Activated CD4-positive, CD25-positive, alpha-beta regulatory T cell treated with anti-CD3 and anti-CD28 coated beads, Interleukin-2, amount 50 U/mL, for 24 hours (primary cell): Measurements from ENCODE around the gene AGBL1.
A peak's percentile ranks its signal among the peaks of the same experiment; 100 is the strongest.

Experiments
- ATAC-seq, 2 donors: fragments of 150-1000 bp; cut with Tn5 transposase; one replicate each; pipeline ENCODE4 v1.10.0; 2021; ENCODE audit warnings: mild to moderate bottlenecking in 1 of 2, moderate library complexity in 1 of 2

The AGBL1 gene

DNA sequence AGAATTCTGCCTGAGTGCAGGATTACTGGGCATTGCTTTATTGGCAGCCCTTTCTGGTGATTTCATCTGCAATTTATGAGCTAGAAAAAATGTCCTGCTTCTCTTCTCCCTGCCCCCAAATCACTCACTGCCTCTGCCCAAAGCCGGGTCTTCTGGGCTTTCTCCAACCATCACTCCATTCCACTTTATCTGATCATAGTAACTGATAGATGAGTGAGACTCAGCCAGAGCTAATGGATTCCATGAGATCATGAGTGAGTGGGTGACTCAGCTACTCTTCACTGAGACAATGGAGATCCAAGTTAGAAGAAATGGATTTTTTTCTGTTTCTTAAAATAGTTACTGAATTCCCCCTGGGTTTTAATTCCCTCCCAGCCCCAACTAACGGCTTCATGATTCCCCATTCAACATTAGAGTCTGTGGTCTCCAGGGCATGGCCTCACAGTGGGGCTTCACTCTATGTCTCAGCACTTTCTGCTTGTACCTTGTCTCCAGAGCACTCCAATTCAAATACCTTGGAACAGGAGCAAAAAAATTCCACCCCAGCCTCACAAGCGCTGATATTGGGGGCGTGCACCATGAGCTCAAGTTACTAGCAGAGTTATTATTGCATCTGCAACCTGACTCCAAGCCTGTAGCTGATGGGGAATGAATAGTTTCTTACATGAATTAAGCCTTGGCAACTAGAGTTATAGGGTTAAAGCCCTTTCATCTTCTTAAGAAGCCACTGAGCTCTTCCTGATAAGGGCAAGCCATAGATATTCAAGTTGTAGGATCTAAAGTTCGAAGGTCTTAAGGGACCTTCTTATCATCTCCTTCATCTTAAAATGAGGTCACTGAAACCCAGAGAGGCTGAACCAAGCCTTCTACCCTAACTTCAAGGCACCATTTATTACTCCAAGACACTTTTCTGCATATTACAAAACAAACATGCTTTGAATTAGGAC is 85.9 kb downstream of the AGBL1 start:
- ATAC-seq, result no peak

DNA sequence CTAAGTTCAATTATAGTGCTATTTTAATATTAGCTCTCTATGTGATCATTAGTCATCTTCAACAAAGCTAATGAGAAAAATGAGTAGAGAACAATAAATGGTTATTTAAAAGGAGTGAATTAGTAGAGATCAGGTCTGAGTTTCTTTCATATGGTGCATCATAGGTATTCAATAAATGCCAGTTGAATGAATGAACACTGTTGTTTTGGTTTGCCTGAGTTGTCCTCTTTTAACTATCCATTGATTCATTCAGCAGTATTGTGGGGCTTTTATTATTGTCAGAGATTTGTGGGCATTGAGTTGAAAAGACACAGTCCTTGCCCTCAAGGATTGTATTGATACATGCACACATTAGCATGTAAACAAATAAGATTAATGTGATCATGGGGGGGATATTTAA is 88.2 kb downstream of the AGBL1 start:
- no peak for ATAC-seq

DNA sequence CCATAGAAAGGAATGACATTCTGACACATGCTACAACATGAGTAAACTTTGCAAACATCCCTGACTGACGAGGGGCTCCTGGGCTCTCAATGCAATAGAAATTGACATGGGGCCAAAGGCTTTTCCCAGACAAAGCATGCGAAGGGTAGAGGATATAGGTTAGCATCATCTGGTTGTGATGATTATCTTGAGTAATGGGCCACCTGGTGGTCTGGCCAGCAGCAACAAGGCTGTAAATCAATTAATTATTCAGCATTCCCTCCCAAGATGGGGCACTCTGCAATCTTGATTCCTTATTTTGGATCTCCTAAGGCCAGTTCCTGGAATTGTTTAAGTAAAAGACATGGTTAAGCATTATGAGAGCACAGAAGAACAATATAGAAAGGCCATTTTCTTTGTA is 99.2 kb downstream of the AGBL1 start:
- no peak for ATAC-seq

DNA sequence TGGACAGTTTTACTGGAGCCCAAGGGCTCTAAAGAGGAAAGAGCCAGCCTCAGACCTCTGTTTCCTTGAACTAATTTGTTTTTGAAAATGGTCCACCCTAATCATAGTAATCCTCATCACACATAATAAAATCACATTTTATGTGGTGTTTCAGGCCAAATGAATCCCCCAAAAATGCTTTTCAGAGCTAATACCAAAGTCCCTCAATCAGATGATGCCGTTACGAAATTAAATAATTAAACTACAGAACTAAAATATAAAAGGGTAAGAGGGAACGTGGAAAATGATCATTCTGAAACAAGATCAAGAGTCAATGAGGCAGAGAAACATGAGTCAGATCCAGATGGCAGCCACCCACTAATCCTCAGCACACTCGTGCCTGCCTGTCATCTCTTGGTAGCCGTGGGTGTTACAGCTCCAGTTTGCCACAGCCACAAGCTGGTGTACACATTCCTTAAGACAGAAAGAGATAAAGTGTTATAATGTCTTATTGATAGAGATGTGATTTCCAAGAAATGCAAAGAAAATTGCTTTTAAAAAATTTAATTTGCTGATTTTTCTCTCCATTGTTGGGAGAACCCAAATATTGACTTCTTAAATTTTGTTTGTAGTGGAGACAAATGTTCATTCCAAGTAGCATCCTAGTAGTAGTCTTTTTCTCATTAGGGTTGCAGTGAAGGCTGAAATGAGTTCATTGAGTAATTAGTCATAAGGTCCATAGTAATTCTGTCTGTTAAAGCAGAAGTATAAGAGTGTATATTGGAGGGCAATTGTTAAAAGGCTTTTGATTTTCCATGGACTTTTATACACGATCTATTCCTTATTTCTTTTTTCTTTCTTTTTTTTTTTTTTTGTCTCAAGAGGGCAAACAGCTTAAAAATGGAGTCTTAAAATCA is 104.2 kb downstream of the AGBL1 start:
- ATAC-seq, result peak in 1 of 2 donors; percentile 49

DNA sequence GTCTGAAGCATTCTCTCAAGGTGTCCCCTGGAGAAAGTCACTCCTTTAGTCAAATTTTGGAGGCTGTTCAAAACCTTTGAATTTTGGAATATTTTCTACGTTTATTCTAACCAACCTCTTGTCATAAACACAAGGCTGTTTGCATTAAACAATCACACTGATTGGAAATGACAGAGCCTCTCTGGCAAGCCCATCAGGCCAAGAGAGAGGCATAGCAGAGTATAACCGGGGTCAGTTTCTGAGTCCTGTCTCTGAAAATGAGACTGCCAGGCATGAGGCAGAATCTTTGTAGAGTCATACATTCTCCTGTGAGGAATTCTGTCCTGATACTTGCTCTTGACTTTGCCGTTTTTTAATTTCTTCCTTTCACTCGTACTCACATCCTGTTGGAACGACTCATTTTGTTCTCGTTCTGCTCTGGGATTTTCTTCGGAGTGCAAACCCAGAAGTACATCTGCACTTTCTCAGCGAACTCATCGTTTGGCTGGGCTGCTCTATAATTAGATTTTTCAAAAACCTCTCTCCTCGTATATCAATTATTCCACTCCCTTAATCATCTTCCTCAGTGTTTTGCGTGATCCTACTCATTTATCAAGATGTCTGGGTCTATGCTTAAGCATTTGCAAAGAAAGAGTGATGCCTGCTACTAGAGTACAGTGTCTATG is 114.2 kb downstream of the AGBL1 start:
- no peak for ATAC-seq

DNA sequence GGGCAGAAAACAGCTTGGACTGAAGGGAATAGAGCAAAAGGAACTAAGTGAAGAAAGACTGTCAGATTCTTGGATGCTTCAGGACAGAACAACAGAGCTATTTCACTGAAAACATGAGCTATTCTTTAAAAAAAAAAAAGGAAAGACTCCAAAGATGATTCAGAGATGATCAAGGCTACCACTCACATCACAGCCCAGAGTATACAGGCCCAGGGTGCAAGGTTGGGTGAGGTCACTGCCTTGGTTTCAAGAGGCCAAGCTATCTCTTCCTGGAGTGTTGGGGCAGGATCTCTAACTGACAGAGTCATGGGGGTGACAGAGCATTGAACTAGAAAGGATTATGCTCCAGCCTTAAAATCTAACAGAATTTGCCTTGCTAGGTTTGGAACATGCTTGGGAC is 118.1 kb downstream of the AGBL1 start:
- ATAC-seq, result no peak

DNA sequence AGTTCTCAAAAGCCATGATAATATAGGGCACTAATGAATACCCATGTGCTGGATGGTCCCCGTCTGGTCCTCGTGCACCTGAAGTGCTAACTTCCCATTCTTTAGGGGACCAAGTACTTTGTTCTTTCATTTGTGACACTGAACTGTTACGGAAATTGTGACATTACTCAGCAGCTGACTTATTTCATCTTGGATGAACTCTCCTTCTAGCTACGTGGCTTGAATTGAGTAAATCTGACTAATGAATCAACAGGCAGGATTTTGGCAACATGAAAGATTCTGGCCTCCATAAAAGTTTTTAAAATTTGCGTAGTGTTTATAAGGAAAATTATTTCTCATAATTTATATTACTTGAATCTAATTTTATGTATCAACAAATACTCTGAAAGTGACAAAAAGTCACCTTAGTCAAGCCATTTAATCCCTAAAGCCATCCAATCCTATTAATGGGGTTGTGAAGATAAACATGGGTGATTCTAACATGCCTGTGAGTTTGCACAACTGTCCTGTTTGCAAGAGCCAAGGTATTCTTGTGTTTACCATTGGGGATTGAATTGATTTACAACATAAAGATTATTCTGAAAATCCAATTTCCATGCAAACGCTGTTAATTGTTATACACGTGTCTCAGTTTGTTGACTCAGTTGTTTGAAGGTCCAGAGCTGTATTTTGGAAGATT is 119.9 kb downstream of the AGBL1 start:
- no peak for ATAC-seq

DNA sequence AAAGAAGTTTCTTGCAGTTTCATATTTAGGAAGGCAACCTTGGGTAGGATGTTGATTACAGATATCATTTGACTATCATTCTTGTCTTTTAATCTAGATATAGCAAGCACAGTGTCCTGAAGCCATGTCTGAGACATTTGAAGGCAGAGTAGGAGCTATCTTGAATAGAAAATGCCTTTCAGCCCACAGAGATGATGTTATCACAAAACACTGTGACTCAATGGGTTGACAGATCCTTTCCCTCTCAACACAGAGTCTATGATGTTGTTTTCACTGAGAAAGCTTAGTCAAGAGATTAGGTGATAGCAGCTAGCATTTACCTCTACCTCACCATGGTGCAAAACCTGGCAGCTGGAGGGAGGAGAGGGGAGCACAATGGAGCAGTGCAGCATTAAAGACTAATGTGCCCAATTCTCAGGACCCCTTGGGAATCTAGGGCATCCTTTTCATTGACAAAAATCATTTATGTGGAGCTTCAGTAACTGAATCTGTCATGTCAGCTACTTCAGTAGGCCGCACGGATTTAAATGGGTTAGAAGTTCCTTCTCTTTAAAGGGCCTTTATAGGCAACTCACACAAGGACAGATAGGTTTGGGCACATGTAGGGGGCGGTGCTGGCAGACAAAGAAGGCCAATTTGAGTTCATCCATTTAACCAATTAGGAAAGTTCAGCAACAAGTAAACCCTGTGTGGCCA is 121.8 kb downstream of the AGBL1 start:
- no peak for ATAC-seq

DNA sequence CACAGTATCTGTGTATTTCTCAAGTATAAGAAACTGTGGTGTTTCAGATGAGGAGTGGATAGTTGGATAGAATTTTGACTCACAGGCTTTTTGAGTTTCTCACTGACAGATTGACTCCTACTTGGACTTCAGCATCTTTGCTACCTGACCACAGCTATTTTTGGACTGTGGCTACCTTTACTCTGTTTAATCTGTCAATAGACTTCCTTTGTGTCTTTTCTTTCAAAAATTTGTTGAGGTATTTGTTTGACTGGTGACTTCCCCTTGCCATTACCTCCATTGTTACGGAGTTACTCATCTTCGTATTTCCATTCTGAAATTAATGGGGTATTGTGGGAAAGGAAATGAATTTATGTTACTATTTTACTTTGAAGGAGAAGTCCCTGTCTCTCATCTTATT is 123.8 kb downstream of the AGBL1 start:
- ATAC-seq, result no peak

DNA sequence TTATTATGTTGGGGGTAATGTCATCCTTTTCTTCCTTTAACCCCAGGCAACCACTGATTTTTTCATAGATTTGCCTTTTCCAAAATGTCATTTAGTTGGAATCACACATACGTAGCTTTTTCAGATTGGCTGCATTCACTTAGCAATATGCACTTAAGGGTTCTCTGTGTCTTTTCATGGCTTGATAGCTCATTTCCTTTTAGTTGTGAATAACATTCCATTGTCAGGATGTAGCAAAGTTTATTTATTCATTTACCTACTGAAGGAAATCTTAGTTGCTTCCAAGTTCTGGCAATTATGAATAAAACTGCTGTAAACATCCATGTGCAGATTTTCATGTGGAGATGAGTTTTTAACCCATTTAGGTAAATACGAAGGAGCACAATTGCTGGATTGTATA is 125.4 kb downstream of the AGBL1 start:
- no peak for ATAC-seq

DNA sequence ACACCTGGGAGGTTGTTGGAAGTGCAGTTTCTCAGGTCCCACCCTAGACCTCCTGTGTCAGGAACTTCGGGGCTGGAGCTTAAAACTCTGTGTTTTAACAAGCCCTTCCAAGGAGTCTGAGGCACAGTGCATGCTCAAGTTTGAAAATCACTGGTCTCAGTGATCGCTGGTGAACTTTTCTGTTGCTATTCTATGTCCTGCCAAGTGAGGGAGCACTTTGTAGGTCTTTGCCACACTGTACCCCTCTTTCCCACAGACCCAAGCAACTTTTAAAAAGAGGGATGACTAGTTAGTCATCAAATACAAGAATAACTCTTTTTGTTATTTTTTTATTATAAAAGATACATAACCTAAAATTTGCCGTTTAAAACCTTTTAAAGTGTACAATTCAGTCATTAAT is 133.7 kb downstream of the AGBL1 start:
- no peak for ATAC-seq

DNA sequence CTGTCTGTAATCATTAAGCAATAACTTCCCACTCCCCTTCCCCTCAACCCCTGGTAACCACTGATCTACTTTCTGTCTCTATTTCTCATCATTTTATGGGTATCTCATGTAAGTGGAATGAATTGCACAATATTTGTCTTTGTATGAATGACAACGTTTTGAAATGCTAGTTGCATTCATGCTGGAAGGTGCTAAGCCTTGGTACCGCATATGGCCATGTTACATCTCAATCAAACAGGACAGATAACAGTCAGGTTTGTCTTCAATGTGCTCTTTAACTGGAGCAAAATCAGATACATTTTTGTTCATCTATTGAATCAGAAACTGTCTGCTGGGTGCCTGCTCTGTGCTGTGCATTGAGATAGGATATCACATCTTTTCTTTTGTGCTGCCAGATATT is 134.2 kb downstream of the AGBL1 start:
- no peak for ATAC-seq

DNA sequence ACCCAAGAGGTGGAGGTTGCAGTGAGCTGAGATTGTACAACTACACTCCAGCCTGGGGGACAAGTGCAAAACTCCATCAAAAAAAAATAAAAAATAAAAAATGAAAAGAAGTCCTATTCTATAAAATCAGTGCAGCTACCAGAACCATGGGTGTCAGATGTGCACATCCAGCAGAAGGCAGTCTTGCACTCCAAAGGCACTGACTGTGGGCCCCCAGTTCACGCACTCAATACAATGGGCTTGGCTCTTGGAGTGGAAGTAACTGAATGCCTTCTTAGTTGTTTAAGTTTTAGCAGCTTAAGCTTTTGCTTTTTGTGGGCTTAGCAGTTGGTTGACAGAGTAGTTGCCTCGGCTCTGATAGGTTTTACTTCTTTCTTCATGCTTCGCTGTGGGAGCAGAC is 141.4 kb downstream of the AGBL1 start:
- ATAC-seq, result no peak

DNA sequence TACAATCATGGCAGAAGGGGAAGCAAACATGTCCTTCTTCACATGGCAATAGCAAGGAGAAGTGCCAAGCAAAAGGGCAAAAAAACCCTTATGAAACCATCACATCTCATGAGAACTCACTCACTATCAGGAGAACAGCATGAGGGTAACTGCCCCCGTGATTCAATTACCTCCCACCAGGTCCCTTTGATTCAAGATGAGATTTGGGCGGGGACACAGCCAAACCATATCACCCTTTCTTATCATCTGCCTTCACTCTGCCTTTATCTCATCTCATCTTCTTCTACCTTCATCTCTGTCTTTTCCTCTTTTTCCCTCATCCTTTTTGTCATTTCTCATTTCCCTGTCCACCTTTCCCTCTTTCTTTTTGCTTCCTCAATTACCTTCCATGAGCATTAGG is 149.6 kb downstream of the AGBL1 start:
- no peak for ATAC-seq

DNA sequence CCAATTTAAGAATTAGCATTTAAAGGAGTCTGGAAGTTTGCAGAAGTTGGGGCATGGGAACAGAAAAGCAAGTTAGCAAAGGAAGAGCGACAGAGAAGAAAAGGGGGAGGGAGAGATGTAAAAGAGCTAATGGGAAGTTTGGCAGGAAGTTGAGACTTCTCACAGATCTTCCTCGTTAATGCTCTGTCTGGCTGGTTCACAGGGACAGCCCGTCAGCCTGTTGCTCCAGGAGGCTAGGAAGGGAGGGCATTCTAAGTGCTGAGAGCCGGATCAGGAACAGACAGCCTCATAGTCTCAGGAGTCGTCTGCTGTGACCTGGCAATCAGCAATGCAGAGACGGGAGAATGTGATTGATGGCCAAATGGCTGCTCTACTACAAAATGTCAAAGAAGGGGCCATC is 150.3 kb downstream of the AGBL1 start:
- no peak for ATAC-seq

DNA sequence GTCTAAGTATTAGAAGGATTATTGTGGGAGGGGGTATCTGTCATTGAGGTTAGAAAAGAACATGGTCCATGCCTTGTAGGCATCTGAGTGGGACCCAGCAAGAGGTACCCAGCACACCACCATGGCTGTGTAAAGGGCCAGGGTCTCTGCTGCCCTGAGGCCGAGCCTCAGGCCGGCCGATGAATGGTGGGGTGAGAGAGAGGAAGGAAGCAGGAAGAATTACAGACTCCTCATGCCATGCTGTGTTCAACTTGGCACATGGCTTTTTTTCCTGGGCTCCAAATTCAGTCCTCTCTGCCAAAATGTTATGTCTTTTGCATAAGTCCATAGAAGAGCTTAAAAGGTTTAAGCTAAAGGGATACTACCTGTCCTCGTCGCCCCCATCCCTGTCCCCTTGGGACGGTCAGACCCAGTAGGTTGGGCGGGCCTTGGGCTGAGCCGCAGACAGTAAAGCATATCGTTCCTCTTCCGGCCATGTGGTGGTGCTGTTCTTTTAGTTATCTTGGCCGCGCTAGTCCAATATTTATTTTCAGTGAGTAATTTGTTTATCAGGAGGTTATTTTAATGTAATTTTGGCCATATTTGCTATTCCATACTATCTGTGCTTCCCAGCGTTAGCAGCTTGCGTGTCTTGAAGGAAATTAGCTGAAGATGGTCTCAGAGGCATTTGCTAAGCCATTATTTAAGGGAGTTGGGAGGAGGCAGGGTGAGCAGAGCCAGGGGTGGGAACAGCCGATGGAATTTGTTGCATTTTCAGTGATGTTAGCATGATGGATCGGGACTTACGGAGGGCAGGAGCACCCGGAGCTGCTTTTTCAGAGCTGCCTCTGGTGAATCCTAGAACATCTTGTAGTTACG is 152.4 kb downstream of the AGBL1 start:
- no peak for ATAC-seq

DNA sequence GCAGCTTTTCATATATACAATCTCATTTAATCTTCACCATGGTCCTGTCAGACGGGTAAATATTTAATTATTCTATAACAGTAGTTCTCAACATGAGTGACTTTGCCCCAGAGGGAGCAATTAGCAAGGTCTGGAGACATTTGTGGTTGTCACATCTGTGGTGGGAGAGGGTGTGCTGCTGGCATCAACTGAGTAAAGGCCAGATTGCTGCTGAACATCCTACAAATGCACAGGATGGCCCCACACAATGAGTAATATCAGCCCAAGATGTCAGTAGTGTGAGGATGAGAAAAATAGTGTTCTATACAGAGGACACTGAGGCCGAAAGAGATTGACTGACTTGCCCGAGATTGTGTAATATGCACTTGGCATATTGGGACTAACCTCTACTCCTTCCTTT is 156.0 kb downstream of the AGBL1 start:
- ATAC-seq, result no peak

DNA sequence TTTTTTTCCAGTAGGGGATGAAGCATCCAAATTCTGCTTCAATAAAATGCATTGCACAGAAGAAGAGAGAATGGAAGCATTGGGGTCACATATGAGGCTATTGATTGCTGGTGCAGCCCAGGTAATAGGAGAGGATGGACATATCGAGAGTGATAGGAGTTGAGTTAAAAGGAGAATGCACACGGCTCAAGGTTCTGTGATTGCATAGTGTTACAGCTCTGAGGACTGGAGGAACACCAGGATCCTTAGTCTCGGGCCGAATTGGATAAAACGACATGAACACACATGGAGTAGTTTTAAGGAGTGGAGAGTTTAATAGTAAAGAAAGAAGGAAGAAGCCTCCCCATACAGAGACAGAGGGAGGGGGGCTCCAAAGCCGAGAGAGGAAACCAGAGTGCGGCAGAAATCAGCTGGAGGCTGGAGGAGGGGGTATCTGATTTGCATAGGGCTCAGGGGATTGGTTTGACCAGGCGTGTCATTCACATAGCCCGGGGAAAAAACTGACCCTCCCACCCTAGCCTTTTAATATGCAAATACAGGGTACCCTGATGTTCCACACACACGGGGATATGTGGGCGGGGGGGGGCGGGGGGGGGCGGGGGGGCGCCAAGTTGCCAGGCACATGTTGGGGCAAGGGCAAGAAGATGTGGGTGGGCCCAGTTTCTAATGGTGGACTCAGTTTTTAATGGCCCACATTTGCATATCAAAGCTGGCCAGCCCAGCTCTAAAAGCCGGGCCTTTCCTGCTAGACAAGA is 156.9 kb downstream of the AGBL1 start:
- no peak for ATAC-seq

DNA sequence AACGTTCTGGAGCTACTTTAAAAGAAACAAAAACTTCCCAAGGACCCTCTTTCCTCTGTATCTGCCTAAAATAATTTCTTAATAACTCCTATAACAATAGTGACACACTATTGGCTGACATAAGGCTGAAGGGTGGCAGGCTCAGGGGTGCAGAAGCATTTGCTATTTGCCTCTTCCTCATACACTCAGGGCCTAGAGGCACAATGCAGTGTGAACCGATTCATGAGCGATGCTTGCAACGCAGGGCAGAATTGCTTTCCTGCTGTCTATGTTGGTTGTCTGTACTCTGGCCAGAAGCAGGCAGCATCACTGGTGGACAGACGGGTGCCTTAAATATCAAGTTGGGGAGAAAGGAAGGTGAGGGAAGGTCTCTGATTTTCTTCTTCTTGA is 157.4 kb downstream of the AGBL1 start:
- no peak for ATAC-seq

DNA sequence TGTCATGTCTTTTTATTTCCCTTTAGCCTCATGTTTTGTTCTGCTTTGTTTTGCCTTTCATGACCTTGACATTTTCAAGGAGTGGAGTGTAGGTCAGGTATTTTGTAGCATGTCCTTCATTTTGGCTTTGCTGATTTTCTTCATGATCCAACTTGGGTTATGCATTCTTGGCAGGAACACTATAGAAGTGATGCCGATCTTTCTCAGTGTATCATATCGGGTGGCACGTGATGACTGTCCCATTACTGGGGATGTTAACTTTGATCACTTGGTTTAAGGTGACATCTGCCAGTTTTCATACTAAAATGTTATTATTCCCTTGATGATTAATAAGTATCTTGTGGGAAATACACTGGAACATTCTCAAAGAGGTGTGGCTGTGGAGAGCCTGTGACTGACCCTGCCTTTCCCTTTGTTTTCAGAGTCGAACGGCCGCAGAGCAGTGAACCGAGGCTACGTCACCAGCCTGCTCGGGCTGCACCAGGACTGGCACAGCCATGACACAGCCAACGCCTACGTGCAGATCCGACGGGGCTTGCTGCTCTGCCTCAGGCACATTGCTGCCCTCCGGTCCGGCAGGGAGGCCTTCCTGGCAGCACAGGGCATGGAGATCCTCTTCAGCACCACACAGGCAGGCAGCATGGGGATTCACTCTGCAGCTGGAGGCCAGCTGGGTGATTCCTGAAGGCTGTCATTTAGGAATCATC is 167.7 kb downstream of the AGBL1 start:
- no peak for ATAC-seq
